T-cell (primary cell): ENCODE measurements around the gene MSRB2. TPM values are rescaled to one million over a fixed set of nuclear protein-coding genes. Genes with fewer than 3 reads are reported as not detected.
"Not testable (repeated sequence)": the region's sequence is repeated elsewhere in the genome, so short reads cannot be mapped to it uniquely, and the experiment has no call there.

Experiments used
- ATAC-seq, 4 experiments: fragments of 200-7000 bp in 3 of 4; fragments of 150-1000 bp in 1 of 4; cut with Tn5 transposase; replicated peaks in 1 of 4; 1 replicate in 3 of 4; 2 replicates in 1 of 4; pipeline ENCODE4 v1.10.0; 2021; ENCODE audit warnings: moderate library complexity in 3 of 4, mild to moderate bottlenecking in 2 of 4, moderate number of reproducible peaks in 1 of 4
- CTCF ChIA-PET, 2 donors: fragments of 300-600 bp; sonication (Branson Sonifier 250); formaldehyde crosslinking; loops; one replicate each; lab custom pipeline; 2022; ENCODE audit warnings: antibody characterized with exemption in 2 of 2; lab: Charles Lee
- POLR2A ChIA-PET, 2 donors: fragments of 300-600 bp; sonication (Branson Sonifier 250); formaldehyde crosslinking; loops; one replicate each; lab custom pipeline; 2022; ENCODE audit warnings: antibody characterized with exemption in 2 of 2; lab: Charles Lee
- DNase-seq, 35 experiments: peaks; one replicate each; pipeline versions ENCODE4 v3.0.0 to v3.0.0-alpha.2; 2013 to 2023
- H3K27ac ChIP-seq: one replicate; pipeline ENCODE4 v1.5.1; 2013; ENCODE audit warnings: low read length
- H3K27me3 ChIP-seq, 2 experiments: replicated peaks in 1 of 2; 1 replicate in 1 of 2; 2 replicates in 1 of 2; pipeline versions ENCODE4 v1.6.1 to v1.7.0; 2013; ENCODE audit warnings: low read length in 1 of 2, mixed read lengths in 1 of 2; ENCODE audit not compliant: control insufficient read depth in 2 of 2, insufficient read depth in 2 of 2; ENCODE audit errors: extremely low read depth in 1 of 2
- H3K36me3 ChIP-seq, 2 donors: 1 replicate in 1 of 2; 2 replicates in 1 of 2; pipeline versions ENCODE4 v1.6.1 to v1.7.0; 2013; ENCODE audit warnings: low read length in 1 of 2; ENCODE audit not compliant: control insufficient read depth in 2 of 2, insufficient read depth in 1 of 2; ENCODE audit errors: extremely low read depth in 1 of 2
- H3K4me1 ChIP-seq, 2 experiments: 1 replicate in 1 of 2; 2 replicates in 1 of 2; pipeline versions ENCODE4 v1.6.1 to v1.7.0; 2013; ENCODE audit warnings: low read length in 2 of 2, mixed read lengths in 1 of 2; ENCODE audit not compliant: insufficient read depth in 2 of 2, control insufficient read depth in 1 of 2; ENCODE audit errors: extremely low read depth in 1 of 2
- H3K4me3 ChIP-seq, 2 donors: 1 replicate in 1 of 2; 2 replicates in 1 of 2; pipeline versions ENCODE4 v1.5.1 to v1.7.0; 2013; ENCODE audit warnings: mild to moderate bottlenecking in 2 of 2, low read length in 1 of 2, moderate library complexity in 1 of 2; ENCODE audit not compliant: control insufficient read depth in 1 of 2; ENCODE audit errors: extremely low read depth in 1 of 2
- H3K9me3 ChIP-seq: 2 replicates; pipeline ENCODE4 v1.7.0; 2013
- H3K27ac Mint-ChIP-seq, 2 donors: one replicate each; pipeline ENCODE4 v1.8.0; 2020 to 2021; ENCODE audit warnings: mild to moderate bottlenecking in 2 of 2, mixed read lengths in 2 of 2
- H3K27me3 Mint-ChIP-seq, 2 donors: one replicate each; pipeline ENCODE4 v1.8.0; 2021 to 2022; ENCODE audit warnings: mixed read lengths in 2 of 2
- H3K36me3 Mint-ChIP-seq: one replicate; pipeline ENCODE4 v1.8.0; 2021; ENCODE audit warnings: mixed read lengths
- H3K4me1 Mint-ChIP-seq, 3 donors: one replicate each; pipeline ENCODE4 v1.8.0; 2020 to 2022; ENCODE audit warnings: mixed read lengths in 3 of 3, mild to moderate bottlenecking in 1 of 3
- H3K4me3 Mint-ChIP-seq, 3 donors: one replicate each; pipeline ENCODE4 v1.8.0; 2020 to 2022; ENCODE audit warnings: mild to moderate bottlenecking in 3 of 3, mixed read lengths in 3 of 3, moderate library complexity in 3 of 3
- H3K9me3 Mint-ChIP-seq, 3 donors: one replicate each; pipeline ENCODE4 v1.8.0; 2020 to 2022; ENCODE audit warnings: mixed read lengths in 3 of 3
- WGBS: methylation state at CpG from one replicate; pipeline ENCODE4 v1.1.5; 2013; ENCODE audit warnings: missing lambda C conversion rate; ENCODE audit not compliant: insufficient coverage; 5-methylcytosine and 5-hydroxymethylcytosine counted together
- total RNA-seq, 35 experiments: library from RNA in 6 of 35; stranded (reverse) in 6 of 35; fragments of 120-200 nt in 1 of 35; gene quantifications; one replicate each; pipeline versions ENCODE4 v1.2.1 to v1.2.4 and lab custom pipeline; 2013 to 2026

MSRB2 gene
- total RNA-seq, 5 donors from 2014 or later (not counting 1 experiment from before 2014, with no cell fraction given): 3.3 to 4.6 (median 3.7) TPM

DNA sequence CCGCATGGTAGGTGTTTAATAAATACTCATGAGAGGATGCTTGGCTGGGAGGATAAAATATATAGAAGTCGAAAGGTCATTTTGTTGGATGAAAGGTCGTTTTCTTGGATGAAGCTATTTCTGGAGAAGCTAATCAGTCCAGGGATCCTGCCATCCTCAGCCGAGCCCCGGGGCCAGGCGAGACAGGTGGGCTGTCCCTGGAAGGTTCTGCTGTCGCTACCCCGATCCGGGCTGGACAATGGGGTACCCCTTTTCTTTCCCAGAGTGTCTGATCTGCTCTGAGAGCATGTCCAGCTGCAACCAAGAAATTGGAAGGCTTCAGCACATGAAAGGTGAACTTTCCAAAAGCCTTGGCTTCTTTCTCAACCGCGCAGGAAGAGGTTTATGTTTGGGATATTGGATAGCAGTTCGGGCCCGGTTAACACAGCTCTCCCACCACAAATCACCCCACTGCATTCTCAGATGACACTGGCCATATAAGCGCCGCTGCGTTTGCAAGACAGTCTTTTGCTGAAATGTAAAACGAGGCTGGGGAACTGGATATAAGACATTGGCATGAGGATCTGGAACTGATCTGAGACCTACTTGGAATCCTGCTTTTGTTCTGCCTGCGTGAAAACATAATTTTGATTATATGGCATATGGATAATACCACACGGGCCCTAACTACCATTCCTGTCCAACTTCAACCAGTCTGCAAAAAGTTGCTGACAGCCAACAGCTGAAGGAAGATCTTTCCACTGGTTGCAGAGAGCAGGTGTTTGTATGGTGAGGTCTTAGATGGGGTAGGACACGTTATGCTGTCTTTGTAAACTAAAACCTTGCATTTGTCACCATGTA, 31.2 kb upstream of the MSRB2 start:
- H3K4me3 Mint-ChIP-seq: no peak overlapping the region
- ATAC-seq (no peak), DNase-seq (no peak)
- peaks cover 2 to 7% (median 4%) of the 10 kb centered on the region in 3 donors for H3K4me1 Mint-ChIP-seq
- H3K4me1 ChIP-seq: peaks cover 0 to 4% of the 10 kb centered on the region in 2 experiments
- peaks cover 10 to 15% of the 10 kb centered on the region in 2 donors for H3K27me3 Mint-ChIP-seq
- peaks cover 0 to 7% (median 4%) of the 10 kb centered on the region in 3 donors for H3K9me3 Mint-ChIP-seq
- no peaks in the 10 kb centered on the region for H3K36me3 ChIP-seq
- no peak overlapping the region for H3K27ac Mint-ChIP-seq
- ChIA-PET POLR2A (no interaction called here), CTCF (no interaction called here)
- H3K27me3 ChIP-seq: peaks cover 0 to 19% of the 10 kb centered on the region in 2 experiments
- no peak overlapping the region for H3K4me3 ChIP-seq
- no peaks in the 10 kb centered on the region for H3K36me3 Mint-ChIP-seq
- H3K27ac ChIP-seq: no peak overlapping the region
- no peaks in the 10 kb centered on the region for H3K9me3 ChIP-seq
- 93% methylated on average over 7 of the region's 20 CpGs for WGBS

DNA sequence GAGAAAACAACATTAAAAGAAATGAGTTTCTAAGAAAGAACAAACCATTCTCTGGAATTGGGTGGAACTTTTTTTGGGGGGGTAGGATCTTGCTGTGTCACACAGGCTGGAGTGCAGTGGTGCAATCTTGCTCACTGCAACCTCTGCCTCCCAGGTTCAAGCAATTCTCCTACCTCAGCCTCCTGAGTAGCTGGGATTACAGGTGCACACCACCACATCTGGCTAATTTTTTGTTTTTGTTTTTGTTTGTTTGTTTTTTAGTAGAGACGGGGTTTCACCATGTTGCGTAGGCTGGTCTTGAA, 30.6 kb upstream of the MSRB2 start:
- WGBS: no CpG with 5 or more reads among the region's 2 CpGs
- H3K4me3 ChIP-seq, H3K4me1 ChIP-seq, H3K9me3 ChIP-seq, H3K4me1 Mint-ChIP-seq, DNase-seq, H3K27ac ChIP-seq, POLR2A ChIA-PET, H3K36me3 ChIP-seq, CTCF ChIA-PET, H3K27ac Mint-ChIP-seq, H3K4me3 Mint-ChIP-seq, H3K9me3 Mint-ChIP-seq, H3K36me3 Mint-ChIP-seq, ATAC-seq: not testable (repeated sequence)
- H3K27me3 ChIP-seq: peaks cover 0 to 19% of the 10 kb centered on the region in 2 experiments
- peaks cover 10 to 14% of the 10 kb centered on the region in 2 donors for H3K27me3 Mint-ChIP-seq

DNA sequence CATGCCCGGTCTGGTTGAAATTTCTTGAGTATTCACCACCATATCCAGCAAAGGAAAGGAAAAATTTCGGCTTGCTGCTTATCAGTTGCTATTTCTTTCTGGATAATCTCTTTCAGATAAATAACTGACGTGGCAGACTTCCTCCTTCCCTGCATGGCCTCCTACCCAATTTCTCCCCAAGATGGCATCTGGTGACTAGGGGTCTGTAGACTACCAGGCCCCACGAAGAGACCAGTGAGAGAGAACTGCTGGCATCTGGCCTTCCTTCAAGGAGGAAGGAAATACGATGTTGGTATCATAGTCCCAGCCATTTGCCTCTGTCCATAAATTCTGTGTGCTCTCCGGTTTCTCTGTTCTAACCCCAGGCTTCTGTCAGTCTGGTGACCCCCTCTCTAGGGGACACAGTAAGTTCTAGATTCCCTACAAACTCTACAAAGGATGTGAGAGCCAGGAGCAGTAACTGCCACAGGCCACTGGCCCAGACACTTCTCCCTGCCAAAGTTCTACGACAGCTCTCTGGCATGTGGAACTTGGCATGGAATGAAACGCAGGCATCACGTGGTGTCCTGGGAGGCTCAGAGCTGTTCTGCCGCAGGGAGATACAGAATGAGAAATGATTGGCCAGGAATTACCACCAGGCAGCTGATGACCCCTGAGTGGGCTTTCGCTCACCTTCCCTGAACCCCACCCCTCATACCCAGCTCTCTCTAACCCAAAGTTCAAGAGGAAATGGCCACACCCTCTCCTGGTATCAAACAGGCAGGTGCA, 30.0 kb upstream of the MSRB2 start:
- ChIA-PET CTCF (interaction anchor here in 1 of 2 donors (0.6 to 0.7 kb wide), 2 partner anchors 565 to 1597 kb away, joined by 3 read pairs; no protein-coding TSS in a partner anchor), POLR2A (no interaction called here)
- no peaks in the 10 kb centered on the region for H3K36me3 ChIP-seq
- Mint-ChIP-seq H3K9me3 (no peaks in the 10 kb centered on the region), H3K4me1 (peaks cover 2 to 7% (median 4%) of the 10 kb centered on the region in 3 donors), H3K36me3 (no peaks in the 10 kb centered on the region), H3K27me3 (peaks cover 10 to 11% of the 10 kb centered on the region in 2 donors), H3K27ac (no peak overlapping the region), H3K4me3 (no peak overlapping the region)
- no peak for DNase-seq
- 80% methylated on average over 8 of the region's 11 CpGs for WGBS
- peaks cover 0 to 16% of the 10 kb centered on the region in 2 experiments for H3K27me3 ChIP-seq
- no peak overlapping the region for H3K4me3 ChIP-seq
- no peak for ATAC-seq
- no peak overlapping the region for H3K27ac ChIP-seq
- H3K9me3 ChIP-seq: no peaks in the 10 kb centered on the region
- peaks cover 0 to 4% of the 10 kb centered on the region in 2 experiments for H3K4me1 ChIP-seq

- H3K4me1 Mint-ChIP-seq: peaks cover 2 to 7% (median 4%) of the 10 kb centered on the region in 3 donors
Observed at GRCh38 chr10:23067337-23067736, 28.0 kb upstream of the MSRB2 start.

GRCh38 chr10:23067939-23068775, 27.2 kb upstream of the MSRB2 start:
- peaks cover 0 to 4% of the 10 kb centered on the region in 2 experiments for H3K4me1 ChIP-seq
- Mint-ChIP-seq H3K4me3 (no peak overlapping the region), H3K27me3 (peaks cover 5 to 11% of the 10 kb centered on the region in 2 donors), H3K36me3 (no peaks in the 10 kb centered on the region), H3K4me1 (peaks cover 2 to 7% (median 4%) of the 10 kb centered on the region in 3 donors), H3K27ac (no peak overlapping the region), H3K9me3 (no peaks in the 10 kb centered on the region)
- 65% methylated on average over 9 of the region's 16 CpGs for WGBS
- no peaks in the 10 kb centered on the region for H3K9me3 ChIP-seq
- no peak overlapping the region for H3K4me3 ChIP-seq
- H3K27me3 ChIP-seq: peaks cover 0 to 20% of the 10 kb centered on the region in 2 experiments
- peak; percentile 9 to 81 (median 53) for DNase-seq
- no peaks in the 10 kb centered on the region for H3K36me3 ChIP-seq
- ChIA-PET CTCF (interaction anchor here in 1 of 2 donors (1.2 kb wide), 1 partner anchor 1075 kb away, joined by 4 read pairs; no protein-coding TSS in a partner anchor), POLR2A (no interaction called here)
- ATAC-seq: peak in 2 of 4 experiments; percentile 44 to 51
- H3K27ac ChIP-seq: no peak overlapping the region

More at GRCh38 chr10:23067337-23067736, 28.0 kb upstream of the MSRB2 start:
- Mint-ChIP-seq H3K27me3 (peaks cover 5 to 11% of the 10 kb centered on the region in 2 donors), H3K4me3 (no peak overlapping the region), H3K36me3 (no peaks in the 10 kb centered on the region), H3K27ac (no peak overlapping the region), H3K9me3 (no peaks in the 10 kb centered on the region)
- no peaks in the 10 kb centered on the region for H3K9me3 ChIP-seq
- ATAC-seq (no peak), DNase-seq (no peak)
- peaks cover 0 to 20% of the 10 kb centered on the region in 2 experiments for H3K27me3 ChIP-seq
- H3K27ac ChIP-seq: no peak overlapping the region
- peaks cover 0 to 4% of the 10 kb centered on the region in 2 experiments for H3K4me1 ChIP-seq
- CTCF ChIA-PET: no interaction called here
- POLR2A ChIA-PET: no interaction called here
- no peak overlapping the region for H3K4me3 ChIP-seq
- 100% methylated on average over 2 of the region's 12 CpGs for WGBS
- H3K36me3 ChIP-seq: no peaks in the 10 kb centered on the region
